GM20000 (cell line): ENCODE results near the gene MFSD2B.
A peak's percentile ranks its signal among the peaks of the same experiment; 100 is the strongest.

Source experiments
- DNase-seq: peaks from one replicate; pipeline ENCODE4 v3.0.0; 2012; ENCODE audit warnings: low spot score
- CTCF ChIP-seq: IDR thresholded peaks from 2 replicates; pipeline ENCODE4 v1.5.1; 2012; ENCODE audit warnings: mild to moderate bottlenecking, control low read depth; ENCODE audit errors: extremely low read depth, missing control alignments

The MFSD2B gene

GRCh38 chr2:24048769-24049484, 39.0 kb downstream of the MFSD2B start:
- no peak for TF ChIP-seq CTCF
- DNase-seq = no peak

- DNase-seq = peak; percentile 77
- no peak for TF ChIP-seq CTCF
Observed at GRCh38 chr2:24049485-24050021, 39.7 kb downstream of the MFSD2B start, which contains the start of gene FKBP1B. TSS of gene FKBP1B (plus strand) at chr2:24049741. CDS start at chr2:24049850, 109 bp downstream.

- no peak for TF ChIP-seq CTCF
- DNase-seq = no peak
Observed at GRCh38 chr2:24050041-24050979, 40.4 kb downstream of the MFSD2B start.

GRCh38 chr2:24051833-24052232, 41.9 kb downstream of the MFSD2B start:
- DNase-seq = no peak
- no peak for TF ChIP-seq CTCF

- no peak for TF ChIP-seq CTCF
- no peak for DNase-seq
Observed at GRCh38 chr2:24052951-24053350, 43.1 kb downstream of the MFSD2B start.

GRCh38 chr2:24054366-24055010, 44.6 kb downstream of the MFSD2B start:
- no peak for TF ChIP-seq CTCF

GRCh38 chr2:24055750-24056149, 45.9 kb downstream of the MFSD2B start:
- TF ChIP-seq CTCF = no peak

More at GRCh38 chr2:24054366-24055010, 44.6 kb downstream of the MFSD2B start:
- no peak for DNase-seq

More at GRCh38 chr2:24055750-24056149, 45.9 kb downstream of the MFSD2B start:
- no peak for DNase-seq
